CD4-positive, alpha-beta T cell (primary cell): ENCODE results near the gene RBM38. TPM values are rescaled to one million over a fixed set of nuclear protein-coding genes. Genes with fewer than 3 reads are reported as not detected.
"Not testable (repeated sequence)": the region's sequence is repeated elsewhere in the genome, so short reads cannot be mapped to it uniquely, and the experiment has no call there.

Experiments used
- ATAC-seq: fragments of 200-7000 bp; cut with Tn5 transposase; one replicate; pipeline ENCODE4 v1.10.0; 2022; ENCODE audit warnings: mild to moderate bottlenecking; ENCODE audit not compliant: poor library complexity
- CTCF ChIA-PET: fragments of 350-600 bp; sonication (Branson Sonifier 250); formaldehyde crosslinking; loops from one replicate; lab custom pipeline; 2021; ENCODE audit warnings: antibody characterized with exemption, inconsistent platforms; lab: Charles Lee
- POLR2A ChIA-PET: fragments of 350-600 bp; sonication (Branson Sonifier 250); formaldehyde crosslinking; loops from one replicate; lab custom pipeline; 2021; ENCODE audit warnings: antibody characterized with exemption, inconsistent platforms; lab: Charles Lee
- DNase-seq, 14 experiments: peaks; one replicate each; pipeline ENCODE4 v3.0.0-alpha.2; 2013 to 2020; ENCODE audit warnings: mixed read lengths in 2 of 14
- H3K27ac ChIP-seq, 2 donors: one replicate each; pipeline versions ENCODE4 v1.5.1 to v1.7.0; 2013; ENCODE audit warnings: low read length in 2 of 2, low read depth in 1 of 2, mild to moderate bottlenecking in 1 of 2
- H3K27me3 ChIP-seq, 2 experiments: 1 replicate in 1 of 2; 2 replicates in 1 of 2; pipeline versions ENCODE4 v1.6.1 to v1.7.0; 2013; ENCODE audit warnings: low read length in 2 of 2, control low read depth in 1 of 2, mild to moderate bottlenecking in 1 of 2, moderate library complexity in 1 of 2; ENCODE audit not compliant: insufficient read depth in 2 of 2, control insufficient read depth in 1 of 2
- H3K36me3 ChIP-seq: one replicate; pipeline ENCODE4 v1.6.1; 2013; ENCODE audit warnings: low read length, control low read depth; ENCODE audit not compliant: insufficient read depth
- H3K4me1 ChIP-seq: one replicate; pipeline ENCODE4 v1.6.1; 2013; ENCODE audit warnings: low read length, control low read depth; ENCODE audit not compliant: insufficient read depth
- H3K4me3 ChIP-seq: one replicate; pipeline ENCODE4 v1.5.1; 2013; ENCODE audit warnings: mild to moderate bottlenecking, low read length, moderate library complexity
- H3K9me3 ChIP-seq, 2 experiments: 1 replicate in 1 of 2; 2 replicates in 1 of 2; pipeline versions ENCODE4 v1.6.1 to v1.7.0; 2013; ENCODE audit warnings: low read length in 2 of 2, mild to moderate bottlenecking in 2 of 2, control low read depth in 1 of 2, moderate library complexity in 1 of 2; ENCODE audit not compliant: control insufficient read depth in 1 of 2, insufficient read depth in 1 of 2
- H3K27ac Mint-ChIP-seq: one replicate; pipeline ENCODE4 v1.8.0; 2020; ENCODE audit warnings: mixed read lengths
- H3K27me3 Mint-ChIP-seq: one replicate; pipeline ENCODE4 v1.8.0; 2021; ENCODE audit warnings: mixed read lengths
- H3K36me3 Mint-ChIP-seq: one replicate; pipeline ENCODE4 v1.8.0; 2021; ENCODE audit warnings: low read depth, mixed read lengths
- H3K4me1 Mint-ChIP-seq: one replicate; pipeline ENCODE4 v1.8.0; 2021; ENCODE audit warnings: low read depth, mixed read lengths
- H3K4me3 Mint-ChIP-seq: one replicate; pipeline ENCODE4 v1.8.0; 2020; ENCODE audit warnings: mild to moderate bottlenecking, mixed read lengths
- H3K9me3 Mint-ChIP-seq: one replicate; pipeline ENCODE4 v1.8.0; 2020; ENCODE audit warnings: mixed read lengths
- intact Hi-C, 2 experiments: fragments of 100-400 bp; cut with DNase I in 1 of 2; cut with micrococcal nuclease in 1 of 2; formaldehyde crosslinking; loops; one replicate each; pipeline versions ENCODE4 v1.15.1 to v1.9.0; 2023 to 2025; cut with DNase I, micrococcal nuclease
- total RNA-seq, 174 experiments: library from RNA in 2 of 174; stranded (reverse) in 2 of 174; gene quantifications; one replicate each; pipeline ENCODE4 v1.2.3 and lab custom pipeline; 2021 to 2026
- TF ChIP-seq, protein P1 (sequence below): fragments of 200-600 bp; IDR thresholded peaks from one replicate; pipeline ENCODE4 v1.8.0; 2022; ENCODE audit warnings: antibody characterized with exemption, mild to moderate bottlenecking

The RBM38 gene
- total RNA-seq, 2 experiments from 2014 or later: 604 to 645 TPM

DNA sequence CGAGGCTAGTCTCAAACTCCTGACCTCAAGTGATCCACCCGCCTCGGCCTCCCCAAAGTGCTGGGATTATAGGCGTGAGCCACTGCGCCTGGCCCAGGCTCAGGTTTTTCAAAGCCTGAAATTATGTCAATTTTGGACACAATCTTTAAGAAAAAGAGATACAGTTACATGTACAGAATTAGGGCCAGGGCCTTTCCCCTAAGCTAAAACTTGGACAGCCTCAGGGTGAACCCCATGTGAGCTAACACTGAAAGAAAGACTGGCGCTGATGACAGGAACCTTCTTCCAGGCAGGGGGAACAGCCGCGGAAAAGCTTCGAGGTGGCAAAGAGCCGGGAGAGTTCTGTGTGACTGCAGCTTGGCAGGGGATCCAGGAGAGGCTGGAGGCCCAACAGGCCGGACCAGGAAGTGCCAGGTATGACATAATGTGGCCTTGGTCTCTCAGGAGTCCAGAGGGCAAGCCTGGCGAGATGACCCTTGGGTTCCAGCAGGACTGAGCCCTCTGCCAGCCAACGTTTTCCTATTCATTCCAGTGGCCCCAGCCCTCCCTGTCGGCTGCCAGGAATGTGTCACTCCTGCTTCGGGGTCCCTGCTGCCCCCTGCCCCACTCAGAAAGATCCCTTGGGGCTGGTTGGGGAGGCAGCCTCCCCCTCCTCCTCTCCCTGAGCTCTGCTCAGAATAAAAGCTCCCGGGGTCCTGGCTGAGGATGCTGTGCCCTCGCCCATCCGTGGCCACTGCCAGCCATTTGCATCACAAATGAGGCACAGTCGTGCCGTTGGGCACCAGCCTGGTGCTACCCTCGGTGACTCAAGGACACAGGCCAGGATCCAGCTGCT lies 37.3 kb downstream of the RBM38 start:
- no peak for DNase-seq
- H3K36me3 Mint-ChIP-seq: no peaks in the 10 kb centered on the region
- ChIA-PET CTCF (no interaction called here), POLR2A (interaction anchor here (1.2 to 2.8 kb wide), 3 partner anchors 30 to 39 kb away, joined by 5 to 16 read pairs (median 6); no protein-coding TSS in a partner anchor)
- intact Hi-C loops: no loop called here
- Histone ChIP-seq H3K9me3 (no peaks in the 10 kb centered on the region), H3K4me1 (peaks cover 70% of the 10 kb centered on the region), H3K36me3 (no peaks in the 10 kb centered on the region), H3K4me3 (no peak overlapping the region), H3K27me3 (no peaks in the 10 kb centered on the region), H3K27ac (no peak overlapping the region)
- no peak overlapping the region for H3K4me3 Mint-ChIP-seq
- H3K27me3 Mint-ChIP-seq: no peaks in the 10 kb centered on the region
- no peak for ATAC-seq
- peaks cover 66% of the 10 kb centered on the region for H3K4me1 Mint-ChIP-seq
- TF ChIP-seq, protein P1, sequence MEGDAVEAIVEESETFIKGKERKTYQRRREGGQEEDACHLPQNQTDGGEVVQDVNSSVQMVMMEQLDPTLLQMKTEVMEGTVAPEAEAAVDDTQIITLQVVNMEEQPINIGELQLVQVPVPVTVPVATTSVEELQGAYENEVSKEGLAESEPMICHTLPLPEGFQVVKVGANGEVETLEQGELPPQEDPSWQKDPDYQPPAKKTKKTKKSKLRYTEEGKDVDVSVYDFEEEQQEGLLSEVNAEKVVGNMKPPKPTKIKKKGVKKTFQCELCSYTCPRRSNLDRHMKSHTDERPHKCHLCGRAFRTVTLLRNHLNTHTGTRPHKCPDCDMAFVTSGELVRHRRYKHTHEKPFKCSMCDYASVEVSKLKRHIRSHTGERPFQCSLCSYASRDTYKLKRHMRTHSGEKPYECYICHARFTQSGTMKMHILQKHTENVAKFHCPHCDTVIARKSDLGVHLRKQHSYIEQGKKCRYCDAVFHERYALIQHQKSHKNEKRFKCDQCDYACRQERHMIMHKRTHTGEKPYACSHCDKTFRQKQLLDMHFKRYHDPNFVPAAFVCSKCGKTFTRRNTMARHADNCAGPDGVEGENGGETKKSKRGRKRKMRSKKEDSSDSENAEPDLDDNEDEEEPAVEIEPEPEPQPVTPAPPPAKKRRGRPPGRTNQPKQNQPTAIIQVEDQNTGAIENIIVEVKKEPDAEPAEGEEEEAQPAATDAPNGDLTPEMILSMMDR: no peak
- H3K9me3 Mint-ChIP-seq: no peaks in the 10 kb centered on the region
- no peak overlapping the region for H3K27ac Mint-ChIP-seq

DNA sequence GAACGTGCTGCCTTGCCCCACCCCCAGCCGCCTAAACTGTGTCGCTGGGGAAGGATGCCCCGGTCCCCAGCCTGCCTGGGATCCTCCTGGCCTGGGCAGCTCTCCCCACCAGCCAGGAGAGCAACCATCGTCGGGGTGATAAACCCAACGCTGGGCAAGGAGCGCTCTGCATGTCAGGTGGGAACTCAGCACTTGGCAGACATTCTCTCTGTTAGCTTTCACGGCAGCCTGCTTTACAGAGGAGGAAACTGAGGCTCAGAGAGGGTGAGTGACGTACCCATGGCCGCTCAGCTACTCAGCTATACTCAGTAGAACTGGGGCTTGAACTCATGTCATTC lies 37.9 kb downstream of the RBM38 start:
- no peak overlapping the region for H3K4me3 ChIP-seq
- H3K36me3 Mint-ChIP-seq: no peaks in the 10 kb centered on the region
- no peaks in the 10 kb centered on the region for H3K27me3 ChIP-seq
- no peak overlapping the region for H3K27ac ChIP-seq
- ATAC-seq: no peak
- H3K27me3 Mint-ChIP-seq: no peaks in the 10 kb centered on the region
- no peak overlapping the region for H3K27ac Mint-ChIP-seq
- intact Hi-C loops: no loop called here
- CTCF ChIA-PET: no interaction called here
- DNase-seq: no peak
- no peaks in the 10 kb centered on the region for H3K9me3 Mint-ChIP-seq
- H3K4me3 Mint-ChIP-seq: no peak overlapping the region
- H3K4me1 ChIP-seq: peaks cover 71% of the 10 kb centered on the region
- POLR2A ChIA-PET: interaction anchor here (2.8 kb wide), 1 partner anchor 31 kb away, joined by 16 read pairs; no protein-coding TSS in a partner anchor
- TF ChIP-seq, protein P1: no peak
- H3K4me1 Mint-ChIP-seq: peaks cover 70% of the 10 kb centered on the region
- H3K9me3 ChIP-seq: no peaks in the 10 kb centered on the region
- no peaks in the 10 kb centered on the region for H3K36me3 ChIP-seq

DNA sequence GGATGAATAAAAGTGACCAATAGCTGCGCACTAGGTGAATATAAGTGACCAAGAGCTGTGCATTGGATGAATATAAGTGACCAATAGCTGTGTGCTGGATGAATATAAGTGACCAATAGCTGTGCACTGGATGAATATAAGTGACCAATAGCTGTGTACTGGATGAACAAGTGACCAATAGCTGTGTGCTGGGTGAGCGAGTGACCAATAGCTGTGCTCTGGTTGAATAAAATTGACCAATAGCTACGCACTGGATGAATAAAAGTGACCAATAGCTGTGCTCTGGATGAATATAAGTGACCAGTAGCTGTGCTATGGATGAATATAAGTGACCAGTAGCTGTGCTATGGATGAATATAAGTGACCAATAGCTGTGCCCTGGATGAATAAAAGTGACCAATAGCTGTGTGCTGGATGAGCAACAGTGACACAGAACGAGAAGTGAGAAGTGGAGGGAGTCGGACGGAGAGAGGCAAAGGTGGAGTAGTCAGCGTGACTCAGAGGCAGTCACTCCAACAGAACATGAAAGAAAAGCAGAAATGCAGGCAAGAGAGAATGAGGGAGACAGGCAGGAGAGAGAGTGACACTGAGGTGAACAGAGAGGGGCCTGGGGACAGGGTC lies 38.5 kb downstream of the RBM38 start:
- no peak for ATAC-seq
- Mint-ChIP-seq H3K27ac (peak overlapping the region; percentile 57), H3K4me1 (peaks cover 70% of the 10 kb centered on the region), H3K4me3 (peak overlapping the region; percentile 21), H3K27me3 (no peaks in the 10 kb centered on the region), H3K9me3 (no peaks in the 10 kb centered on the region), H3K36me3 (no peaks in the 10 kb centered on the region)
- DNase-seq: peak in 2 of 14 experiments; percentile 64 to 75
- H3K4me1 ChIP-seq: peaks cover 76% of the 10 kb centered on the region
- no peaks in the 10 kb centered on the region for H3K36me3 ChIP-seq
- no peak overlapping the region for H3K4me3 ChIP-seq
- no peaks in the 10 kb centered on the region for H3K27me3 ChIP-seq
- H3K27ac ChIP-seq: no peak overlapping the region
- ChIA-PET CTCF (no interaction called here), POLR2A (interaction anchor here (2.8 kb wide), 1 partner anchor 31 kb away, joined by 16 read pairs; no protein-coding TSS in a partner anchor)
- intact Hi-C loops: no loop called here
- TF ChIP-seq, protein P1: no peak
- H3K9me3 ChIP-seq: no peaks in the 10 kb centered on the region

DNA sequence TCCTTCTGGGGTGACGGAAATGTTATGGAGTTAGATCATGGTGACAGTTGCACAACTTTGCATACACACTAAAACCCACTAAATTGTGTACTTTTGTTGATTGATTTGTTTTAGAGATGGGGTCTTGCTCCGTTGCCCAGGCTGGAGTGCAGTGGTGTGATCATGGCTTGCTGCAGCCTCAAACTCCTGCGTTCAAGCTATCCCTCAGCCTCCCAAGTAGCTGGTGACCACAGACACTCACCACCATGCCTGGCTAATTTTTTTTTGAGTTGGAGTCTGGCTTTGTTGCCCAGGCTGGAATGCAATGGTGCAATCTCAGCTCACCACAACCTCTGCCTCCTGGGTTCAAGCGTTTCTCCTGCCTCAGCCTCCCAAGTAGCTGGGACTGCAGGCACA lies 39.0 kb downstream of the RBM38 start:
- ChIA-PET POLR2A (interaction anchor here (2.8 kb wide), 1 partner anchor 32 kb away, joined by 16 read pairs; no protein-coding TSS in a partner anchor), CTCF (interaction anchor here (1.7 kb wide), 1 partner anchor 41 kb away, joined by 4 read pairs; no protein-coding TSS in a partner anchor)
- H3K27me3 Mint-ChIP-seq, H3K27me3 ChIP-seq, H3K4me3 ChIP-seq, ATAC-seq, H3K9me3 ChIP-seq, DNase-seq, H3K9me3 Mint-ChIP-seq, H3K36me3 ChIP-seq, H3K27ac ChIP-seq, intact Hi-C loops, H3K36me3 Mint-ChIP-seq: not testable (repeated sequence)
- peaks cover 77% of the 10 kb centered on the region for H3K4me1 ChIP-seq
- peak overlapping the region; percentile 57 for H3K27ac Mint-ChIP-seq
- H3K4me1 Mint-ChIP-seq: peaks cover 71% of the 10 kb centered on the region
- peak overlapping the region; percentile 21 for H3K4me3 Mint-ChIP-seq
